Hematopoietic multipotent progenitor cell treated with erythropoietin and hydrocortisone succinate and interleukin-3 and kit ligand, for 4 days (in vitro differentiated cells): Measurements from ENCODE around the gene CCL17.
A peak's percentile ranks its signal among the peaks of the same experiment; 100 is the strongest.
"Not testable (repeated sequence)": the region's sequence is repeated elsewhere in the genome, so short reads cannot be mapped to it uniquely, and the experiment has no call there.

Source experiments
- DNase-seq: peaks from one replicate; pipeline ENCODE4 v3.0.0-alpha.2; 2015

The CCL17 gene

GRCh38 chr16:57435838-57436237, 31.3 kb downstream of the CCL17 start:
- DNase-seq, result no peak

GRCh38 chr16:57439947-57440346, 35.4 kb downstream of the CCL17 start:
- DNase-seq, result not testable (repeated sequence)

GRCh38 chr16:57440551-57440950, 36.0 kb downstream of the CCL17 start:
- not testable (repeated sequence) for DNase-seq

DNA sequence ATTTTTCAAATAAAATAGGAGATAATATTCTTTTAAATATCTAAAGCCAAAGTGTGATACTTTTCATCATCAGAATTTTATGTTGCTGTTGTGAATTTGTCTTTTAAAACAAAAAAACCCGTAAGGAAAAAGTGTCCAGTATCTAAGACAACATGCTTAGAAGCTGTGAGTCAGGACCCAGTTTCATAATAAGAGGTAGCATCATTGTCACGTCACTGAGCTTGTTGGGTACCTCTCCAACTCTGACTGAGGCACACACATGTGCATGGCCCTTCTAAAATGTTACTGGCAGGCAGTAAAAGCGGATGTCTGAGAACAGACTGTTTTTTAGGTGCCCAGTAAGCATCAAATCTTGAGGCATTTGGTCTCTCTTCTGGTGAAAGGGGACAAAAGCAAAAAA, 40.1 kb downstream of the CCL17 start:
- no peak for DNase-seq

DNA sequence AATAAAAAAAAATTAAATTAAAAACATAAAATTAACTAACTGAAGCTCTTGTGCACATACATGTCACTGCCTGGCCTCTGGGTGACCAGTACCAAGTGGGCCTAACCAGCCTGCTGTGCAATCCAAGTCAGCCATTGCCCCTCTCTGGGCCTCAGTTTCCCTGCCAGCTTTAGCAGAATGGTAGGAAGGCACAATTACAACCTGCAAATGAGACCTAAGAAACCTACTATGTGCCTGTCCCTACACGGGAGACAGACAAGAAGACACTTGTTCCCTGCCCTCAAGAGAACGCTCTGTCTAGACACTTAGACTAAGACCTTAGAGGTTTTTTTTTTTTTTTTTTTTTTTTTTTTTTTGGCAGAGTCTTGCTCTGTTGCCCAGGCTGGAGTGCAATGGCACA, 40.9 kb downstream of the CCL17 start:
- DNase-seq, result no peak

DNA sequence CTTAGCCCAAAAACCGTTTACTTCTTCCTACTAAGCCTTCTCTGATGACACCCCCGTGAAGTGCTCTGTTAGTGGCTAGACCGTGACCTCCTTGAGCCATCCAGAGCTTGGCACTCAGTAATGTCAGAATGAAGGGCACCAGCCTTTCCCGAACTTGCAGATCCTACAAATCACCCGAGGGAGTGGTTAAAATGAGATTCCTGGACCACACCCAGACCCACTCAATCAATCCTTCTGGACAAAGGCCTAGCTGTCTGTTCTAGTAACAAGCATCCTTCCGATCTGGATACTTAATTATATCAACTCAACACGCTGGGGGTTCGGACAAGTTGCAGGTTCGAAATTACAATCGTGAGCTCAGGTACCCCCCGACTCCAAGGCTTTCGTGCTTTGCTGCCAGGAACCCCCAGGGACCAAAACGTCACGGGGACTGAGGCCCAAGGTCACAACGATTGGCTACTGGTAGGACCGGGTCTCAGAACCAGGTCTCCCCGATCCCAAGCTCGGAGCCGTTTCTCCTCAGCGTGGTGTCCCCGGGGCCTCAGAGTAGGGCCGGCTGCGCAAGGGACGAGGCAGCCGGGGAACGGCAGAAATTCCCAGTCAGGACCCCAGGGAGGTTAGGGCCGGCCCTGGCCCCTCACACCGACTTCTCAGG, 42.1 kb downstream of the CCL17 start:
- DNase-seq, result peak; percentile 62

GRCh38 chr16:57447186-57447962, 42.8 kb downstream of the CCL17 start, which contains the start of the genes CIAPIN1 and COQ9:
Gene CIAPIN1 (minus strand): TSS chr16:57447385. CDS start chr16:57440928, 6,457 bp downstream.
Gene COQ9 (plus strand): TSS chr16:57447479. CDS start chr16:57447506, 27 bp downstream.
- DNase-seq, result peak; percentile 97

- DNase-seq, result no peak
Observed at GRCh38 chr16:57452021-57452420, 47.5 kb downstream of the CCL17 start.

DNA sequence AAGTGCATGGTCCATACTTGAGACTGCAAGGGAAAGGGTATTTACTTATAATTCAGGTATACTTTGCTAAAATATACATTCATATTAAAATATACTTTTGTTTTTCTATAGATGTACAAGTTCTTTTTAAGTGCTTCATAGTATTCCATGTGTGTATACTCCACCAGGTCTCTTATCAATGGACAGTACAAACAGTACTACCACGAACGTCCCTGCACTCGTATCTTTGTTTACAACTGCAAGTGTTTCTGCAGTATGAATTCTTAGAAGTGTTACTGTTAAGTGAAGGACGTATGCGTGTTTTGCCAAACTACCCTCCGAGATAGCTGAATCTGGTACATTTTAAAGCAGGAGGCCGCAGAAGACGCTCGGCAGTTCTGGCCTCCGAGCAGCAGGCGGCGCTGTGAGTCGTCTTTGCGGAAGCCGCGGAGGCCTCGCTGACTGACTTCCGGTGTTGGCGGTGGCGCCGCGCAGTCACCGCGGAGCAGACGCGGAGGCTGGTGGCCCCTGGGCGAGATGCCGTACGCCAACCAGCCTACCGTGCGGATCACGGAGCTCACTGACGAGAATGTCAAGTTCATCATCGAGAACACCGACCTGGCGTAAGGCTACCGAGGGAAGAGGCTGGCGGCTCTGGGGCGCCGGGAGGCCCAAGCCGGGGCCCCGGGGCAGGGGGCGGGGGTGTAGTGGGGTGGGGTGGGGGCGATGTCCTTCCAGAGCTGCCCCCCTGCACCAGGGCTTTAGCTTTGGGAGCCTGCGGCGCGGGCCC, 57.8 kb downstream of the CCL17 start, which contains the start of gene POLR2C:
Gene POLR2C, plus strand, starts transcription at position 471 of the 769 bp plus-strand sequence. Its CDS starts 46 bp downstream, at position 517.
- peak; percentile 95 for DNase-seq

DNA sequence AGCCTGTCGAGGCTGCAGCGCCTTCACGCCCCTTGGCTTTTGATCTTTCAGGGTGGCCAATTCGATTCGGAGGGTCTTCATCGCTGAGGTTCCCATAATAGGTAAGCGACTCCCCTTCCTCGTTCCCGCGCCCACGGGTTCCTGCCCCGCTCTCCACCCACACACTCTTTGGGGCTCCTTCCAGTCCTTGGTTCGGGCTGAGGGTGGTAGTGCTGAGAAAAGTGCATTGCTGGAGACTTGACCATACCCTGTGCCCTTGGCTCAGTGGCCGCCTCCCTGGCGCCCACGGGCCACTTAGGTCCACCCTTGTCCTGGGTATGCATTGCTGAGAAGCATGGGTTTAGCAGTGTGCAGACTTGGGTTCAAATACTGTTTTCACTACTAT, 58.4 kb downstream of the CCL17 start:
- no peak for DNase-seq

DNA sequence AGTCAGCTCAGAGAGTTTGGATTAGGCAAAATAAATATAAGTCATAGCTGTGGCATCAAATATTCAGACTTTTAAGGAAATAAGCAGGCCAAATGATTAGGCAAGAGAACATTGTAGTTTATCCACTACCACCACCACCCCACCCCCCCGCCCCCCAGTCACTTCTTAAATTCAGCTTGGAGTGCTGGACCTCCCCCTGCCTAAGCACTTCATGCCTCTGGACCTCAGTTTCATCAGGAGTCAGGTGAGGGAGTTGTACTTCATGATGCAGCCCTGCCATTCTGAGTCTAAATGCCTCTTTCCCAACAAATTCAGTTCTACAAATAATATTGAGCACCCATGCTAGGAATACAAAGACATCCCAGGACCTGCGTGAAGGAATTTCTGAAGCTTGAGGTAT, 60.0 kb downstream of the CCL17 start:
- no peak for DNase-seq
